Renal cortex interstitium (tissue), 11 donors: ENCODE data around the gene DUS1L. TPM values are rescaled to one million over a fixed set of nuclear protein-coding genes. Genes with fewer than 3 reads are reported as not detected.

Experiments used
- DNase-seq, 11 donors: peaks; one replicate each; pipeline ENCODE4 v3.0.0-alpha.2; 2013; ENCODE audit warnings: low read depth in 9 of 11, low spot score in 4 of 11; ENCODE audit errors: extremely low read depth in 1 of 11
- polyA plus RNA-seq, 3 donors: library from polyadenylated mRNA; unstranded; fragments of 120-200 nt; gene quantifications; one replicate each; pipeline ENCODE4 v1.2.1, GENCODE V29; 2013; ENCODE audit not compliant: insufficient read length in 3 of 3

The DUS1L gene
- polyA plus RNA-seq, 3 donors: 66.2 to 92.0 (median 90.5) TPM

- DNase-seq: no peak
Observed at GRCh38 chr17:82081966-82082365, 16.4 kb upstream of the DUS1L start.

GRCh38 chr17:82081546-82081945, 15.9 kb upstream of the DUS1L start:
- DNase-seq: no peak

DNA sequence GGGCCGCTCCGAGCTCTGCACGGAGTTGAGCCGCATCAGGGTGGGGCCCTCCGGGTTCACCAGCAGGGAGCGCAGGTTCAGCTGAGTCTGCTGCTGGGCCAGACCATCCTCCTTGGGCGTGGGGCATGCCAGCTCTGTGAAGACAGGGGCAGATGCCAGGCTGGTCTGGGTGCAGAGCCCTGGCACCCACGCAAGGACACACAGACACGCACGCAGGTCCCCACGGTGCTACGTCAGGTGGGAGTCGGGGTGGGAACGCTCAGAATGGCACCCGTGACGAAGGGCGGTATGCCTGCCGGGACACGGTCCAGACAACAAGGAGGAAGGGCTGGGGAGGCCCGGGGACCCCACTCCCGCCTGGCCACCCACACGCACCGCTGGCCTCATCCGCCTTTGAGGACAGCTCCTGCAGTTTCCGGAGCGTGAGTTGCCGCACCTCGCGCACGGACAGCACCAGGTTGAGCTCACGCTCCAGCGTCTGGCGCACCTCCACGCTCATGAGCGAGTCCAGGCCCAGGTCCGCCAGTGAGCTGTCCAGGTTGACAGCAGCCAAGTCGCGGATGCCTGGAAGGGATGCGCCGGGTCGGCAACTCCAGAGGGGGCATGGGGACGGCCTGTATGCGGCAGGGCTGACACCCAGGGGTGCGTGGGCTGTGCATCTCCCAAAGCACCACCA, 15.3 kb upstream of the DUS1L start:
- DNase-seq: no peak

DNA sequence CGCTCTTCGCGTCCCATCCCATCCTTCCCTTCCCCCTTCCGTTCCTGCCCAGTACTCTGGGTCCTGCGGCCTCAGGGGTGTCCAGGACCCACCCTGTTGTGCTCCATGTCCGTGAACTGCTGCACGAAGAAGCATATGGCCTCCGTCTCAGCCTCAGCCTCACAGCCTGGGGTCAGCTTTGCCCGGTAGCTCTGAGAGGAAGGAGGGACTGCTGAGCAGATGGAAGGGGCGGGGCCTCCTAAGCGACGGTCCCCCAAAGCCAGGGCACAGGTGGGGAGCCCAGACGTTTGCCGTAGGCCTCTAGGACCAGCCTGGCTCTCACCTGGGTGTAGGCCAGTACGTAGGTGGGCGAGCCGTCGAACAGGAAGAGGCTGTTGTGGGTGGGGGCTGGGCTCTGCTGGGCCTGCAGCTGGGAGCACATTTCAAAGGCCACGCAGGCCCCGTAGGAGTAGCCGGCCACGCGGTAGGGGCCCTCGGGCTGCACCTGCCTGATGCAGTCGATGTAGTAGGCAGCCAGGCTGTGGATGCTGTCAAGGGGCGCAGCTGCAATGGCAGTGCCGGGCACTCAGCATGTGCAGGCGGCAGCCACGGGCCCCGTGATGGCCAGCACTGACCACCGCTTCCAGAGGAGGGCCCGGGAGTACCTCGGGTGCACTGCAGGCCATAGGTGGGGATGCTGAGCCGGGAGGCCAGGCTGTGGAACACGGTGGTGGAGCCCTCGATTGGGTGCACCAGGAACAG, 14.6 kb upstream of the DUS1L start:
- no peak for DNase-seq

DNA sequence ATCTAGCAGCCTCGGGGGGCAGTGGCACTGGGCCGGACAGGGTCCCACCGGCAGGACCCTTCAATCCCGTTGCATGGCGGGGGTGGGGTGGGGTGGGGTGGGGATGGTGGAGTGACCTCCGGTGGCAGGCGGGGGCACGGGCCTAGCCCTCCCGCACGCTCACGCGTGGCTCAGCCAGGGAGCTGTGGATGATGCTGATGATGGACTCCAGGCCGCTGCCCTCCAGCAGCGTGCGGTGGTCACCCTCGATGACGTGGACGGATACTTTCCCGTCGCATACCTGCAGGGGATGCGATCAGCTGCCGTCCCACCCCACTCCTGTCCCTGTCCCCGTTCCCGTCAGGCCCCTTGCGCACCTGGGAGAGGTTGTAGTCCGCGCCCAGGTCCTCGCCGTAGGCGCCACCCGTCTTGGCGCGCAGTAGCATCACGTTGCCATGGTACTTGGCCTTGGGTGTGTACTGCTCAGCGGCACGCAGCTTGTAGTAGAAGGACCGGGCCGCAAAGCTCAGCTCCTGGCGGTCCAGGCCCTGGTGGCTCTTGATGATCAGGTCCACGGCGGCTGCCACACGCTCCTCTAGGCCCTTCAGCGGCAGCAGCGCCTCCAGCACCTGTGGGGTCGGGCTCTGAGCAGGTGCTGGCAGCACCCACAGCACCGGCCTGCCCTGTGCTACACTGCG, 13.5 kb upstream of the DUS1L start:
- no peak for DNase-seq

DNA sequence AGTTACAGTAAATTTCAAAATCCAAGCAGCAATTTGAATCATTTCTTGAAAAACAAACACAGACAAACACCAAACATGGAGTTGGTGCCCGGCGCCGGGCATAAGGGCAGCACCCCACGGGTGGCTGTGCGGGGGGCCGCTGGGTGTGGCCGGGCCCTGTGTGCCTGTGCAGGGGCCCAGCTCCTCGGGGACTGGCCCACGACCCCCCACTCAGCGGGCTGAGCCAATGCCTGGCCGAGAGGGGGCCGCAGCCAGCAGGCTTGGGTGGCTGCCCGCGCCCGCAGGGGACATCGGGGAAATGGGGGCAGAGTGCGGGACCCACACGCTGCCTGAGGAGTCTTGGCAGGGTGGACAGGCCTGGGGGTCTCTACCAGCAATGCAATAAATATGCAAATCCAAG, 12.8 kb upstream of the DUS1L start:
- DNase-seq: no peak

DNA sequence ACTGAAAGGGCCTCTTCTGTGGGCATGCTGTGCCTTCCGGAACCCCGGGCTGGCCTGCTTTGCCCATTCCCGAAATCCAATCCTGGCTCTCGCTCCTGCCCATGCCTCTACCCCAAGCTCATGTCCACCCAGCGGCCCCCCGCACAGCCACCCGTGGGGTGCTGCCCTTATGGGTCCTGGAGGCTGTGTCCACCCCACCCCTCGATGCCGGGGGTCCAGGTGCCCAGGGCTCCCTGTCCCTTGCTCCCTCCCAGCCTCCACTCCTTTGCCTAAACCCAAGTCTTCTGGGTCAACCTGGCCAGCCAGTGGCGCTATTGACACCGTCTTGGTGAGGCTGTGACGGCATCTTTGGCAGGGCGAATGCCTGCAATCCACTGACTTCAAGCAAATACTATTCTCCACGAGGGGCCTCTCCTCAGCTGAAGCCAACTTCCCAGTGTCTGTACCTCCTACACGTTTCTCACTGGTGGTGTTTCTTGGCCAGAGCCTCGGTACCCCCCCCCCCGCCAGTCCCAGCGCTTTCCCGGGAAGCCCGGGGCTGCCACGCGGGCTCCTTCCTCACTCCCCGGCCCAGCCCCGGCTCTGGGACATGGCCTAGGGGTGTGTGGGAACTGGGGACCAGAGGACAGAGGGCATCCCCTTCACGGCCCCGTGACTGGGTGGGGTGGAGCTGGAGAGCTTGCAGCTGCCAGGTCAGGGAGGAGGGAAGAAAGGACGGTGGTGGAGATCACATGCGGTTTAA, 12.2 kb upstream of the DUS1L start:
- no peak for DNase-seq

DNA sequence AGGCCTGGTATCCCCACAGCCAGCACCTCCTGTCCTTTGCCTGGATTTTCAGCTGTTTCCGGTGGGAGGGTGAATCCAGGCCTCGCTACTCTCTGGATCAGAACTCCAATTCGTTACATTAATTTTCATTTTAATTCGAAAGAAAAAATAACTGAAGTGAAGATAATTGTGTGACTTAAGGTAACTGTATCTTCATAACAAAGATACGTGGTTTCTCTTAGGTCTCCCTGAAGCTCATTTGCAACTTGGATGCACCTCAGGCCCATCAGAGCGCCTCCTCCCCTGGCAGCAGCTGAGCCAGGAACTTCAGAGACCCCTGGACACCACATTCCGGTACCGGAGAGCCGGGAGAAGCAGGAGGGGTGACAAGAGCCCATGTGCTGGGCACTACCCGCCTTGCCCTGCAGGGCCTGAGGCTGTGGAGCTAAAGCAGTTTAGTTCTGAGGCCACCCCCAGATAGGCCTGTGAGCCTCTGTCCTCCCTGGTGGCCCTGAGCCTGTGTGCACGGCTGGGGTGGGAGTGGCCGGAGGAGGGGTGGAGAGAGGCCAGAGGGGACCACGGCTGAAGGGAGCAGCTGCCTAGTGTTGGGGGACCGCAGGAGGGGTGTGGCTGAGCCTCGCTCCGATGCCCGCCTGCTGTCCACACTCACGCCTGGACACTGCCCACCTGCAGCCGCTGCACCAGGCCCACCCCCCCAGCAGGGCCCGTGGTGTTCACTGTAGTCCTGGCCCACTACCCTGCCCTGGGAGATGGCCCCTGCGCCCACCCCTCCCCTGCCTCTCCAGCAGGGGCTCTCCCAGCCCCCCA, 11.4 kb upstream of the DUS1L start:
- DNase-seq: no peak

DNA sequence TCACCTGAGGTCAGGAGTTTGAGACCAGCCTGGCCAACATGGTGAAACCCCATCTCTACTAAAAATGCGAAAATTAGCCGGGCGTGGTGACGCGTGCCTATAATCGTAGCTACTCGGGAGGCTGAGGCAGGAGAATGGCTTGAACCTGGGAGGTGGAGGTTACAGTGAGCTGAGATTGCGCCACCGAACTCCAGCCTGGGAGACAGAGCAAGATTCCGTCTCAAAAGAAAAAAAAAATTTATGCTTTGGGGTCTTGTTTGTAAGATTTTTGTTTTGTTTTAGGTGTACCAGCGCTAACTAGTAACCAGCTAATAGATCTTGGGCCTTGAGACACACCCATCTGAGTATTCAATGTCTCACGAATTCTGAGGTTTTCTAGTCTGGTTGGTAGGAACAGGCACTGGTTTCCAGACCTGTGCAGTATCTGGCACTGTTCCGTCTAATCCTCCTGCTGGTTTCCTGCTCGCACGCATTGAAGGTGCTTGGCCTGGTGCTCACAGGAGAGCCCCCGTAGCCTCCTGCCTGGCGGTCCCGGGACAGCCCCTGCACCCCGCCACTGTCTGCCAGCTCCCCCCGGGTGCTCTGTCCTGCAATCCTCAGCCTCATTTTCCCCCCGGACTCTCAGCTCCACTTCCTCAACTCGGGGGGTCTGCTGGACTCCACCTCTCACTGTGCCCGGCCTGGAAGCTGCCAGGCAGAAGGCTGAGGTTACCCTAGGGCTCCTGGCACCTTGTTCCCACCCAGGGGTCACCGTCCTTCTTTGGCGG, 10.6 kb upstream of the DUS1L start:
- no peak for DNase-seq

- DNase-seq: no peak
Observed at GRCh38 chr17:82073446-82073845, 7.8 kb upstream of the DUS1L start.

GRCh38 chr17:82072827-82073226, 7.2 kb upstream of the DUS1L start:
- DNase-seq: no peak

- DNase-seq: no peak
Observed at GRCh38 chr17:82070611-82071010, 5.0 kb upstream of the DUS1L start.

DNA sequence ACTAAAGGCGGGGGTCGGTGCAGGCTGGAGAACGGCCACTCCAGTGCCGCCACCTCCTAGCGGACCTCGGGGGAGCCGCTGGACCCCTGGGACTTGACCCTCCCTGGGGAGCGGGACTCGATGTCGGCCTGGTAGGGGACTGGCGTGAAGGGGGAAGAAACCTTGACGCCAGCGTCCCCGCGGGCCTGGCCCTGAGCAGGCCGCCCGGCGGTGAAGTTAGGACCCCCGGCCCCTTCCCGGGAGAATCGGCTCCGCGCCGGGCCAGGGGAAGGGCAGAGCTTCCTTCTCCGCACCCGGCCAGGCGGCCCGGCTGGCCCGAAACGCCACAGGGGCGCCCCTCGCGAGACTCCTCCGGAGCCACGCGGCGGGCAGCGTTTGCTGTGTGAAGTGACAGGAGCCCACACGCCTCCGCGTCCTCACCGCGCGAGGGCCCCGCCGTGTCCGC, 389 bp downstream of the DUS1L start:
- no peak for DNase-seq

- DNase-seq: no peak
Observed at GRCh38 chr17:82064433-82065192, 991 bp downstream of the DUS1L start.

DNA sequence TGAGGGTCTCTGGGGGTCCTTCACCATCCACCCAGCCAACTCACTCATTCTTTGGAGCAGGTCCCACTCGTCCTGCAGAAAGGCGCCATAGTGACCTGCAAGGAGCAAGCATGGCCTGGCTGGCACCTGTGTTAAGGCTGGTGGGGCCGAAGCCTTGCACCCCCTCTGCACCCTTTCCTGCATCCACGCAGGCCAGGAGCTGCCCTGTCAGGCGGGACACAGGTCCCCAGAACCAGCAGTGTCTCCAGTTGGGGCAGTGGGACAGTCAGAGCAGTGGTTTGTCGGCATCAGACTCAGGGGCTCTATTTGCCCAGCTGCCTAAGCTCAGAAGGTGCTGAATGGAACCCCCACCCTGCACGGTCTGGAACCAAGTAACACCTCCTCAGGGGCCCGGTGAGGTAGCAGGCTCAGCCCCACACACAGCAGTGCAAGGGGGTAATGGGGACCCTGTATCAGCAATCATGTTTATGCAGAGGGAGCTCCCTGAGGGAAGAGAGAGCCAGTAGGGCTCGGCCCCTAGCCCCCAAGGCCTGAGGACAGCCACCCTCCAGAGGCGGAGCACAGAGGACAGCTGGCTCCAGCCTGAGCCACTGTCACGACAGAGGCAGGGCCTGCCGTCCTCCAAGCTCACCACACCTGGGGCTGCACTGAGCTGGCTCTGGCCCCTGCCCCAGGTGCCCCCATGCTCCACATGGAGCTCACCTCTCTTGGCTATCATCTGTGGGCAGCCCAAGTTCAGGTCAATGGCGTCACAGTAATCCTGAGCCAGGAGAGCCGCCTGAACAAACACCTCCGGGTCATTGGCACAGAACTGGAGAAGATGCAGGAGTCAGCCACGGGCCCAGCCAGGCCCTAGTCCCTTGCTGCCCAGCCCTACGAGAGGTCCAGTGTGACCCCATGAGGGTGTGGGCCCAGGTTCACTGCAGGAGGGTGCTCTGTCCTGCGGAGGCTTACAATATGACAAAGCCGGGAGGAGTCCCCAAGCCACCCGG, 1.9 kb downstream of the DUS1L start:
- DNase-seq: no peak

GRCh38 chr17:82062984-82063368, 2.6 kb downstream of the DUS1L start:
- DNase-seq: no peak
